ENCODE results near the gene ENPP1. TPM values are rescaled to one million over a fixed set of nuclear protein-coding genes. Genes with fewer than 3 reads are reported as not detected.
A peak's percentile ranks its signal among the peaks of the same experiment; 100 is the strongest.

ENPP1 gene
- total RNA-seq, 1 donor = 6.0 TPM

- no peak overlapping the region for H3K4me3 ChIP-seq (ENCODE audit: low read depth, low read length)
- no peak for DNase-seq (ENCODE audit: low read depth)
- TF ChIP-seq, protein P1, sequence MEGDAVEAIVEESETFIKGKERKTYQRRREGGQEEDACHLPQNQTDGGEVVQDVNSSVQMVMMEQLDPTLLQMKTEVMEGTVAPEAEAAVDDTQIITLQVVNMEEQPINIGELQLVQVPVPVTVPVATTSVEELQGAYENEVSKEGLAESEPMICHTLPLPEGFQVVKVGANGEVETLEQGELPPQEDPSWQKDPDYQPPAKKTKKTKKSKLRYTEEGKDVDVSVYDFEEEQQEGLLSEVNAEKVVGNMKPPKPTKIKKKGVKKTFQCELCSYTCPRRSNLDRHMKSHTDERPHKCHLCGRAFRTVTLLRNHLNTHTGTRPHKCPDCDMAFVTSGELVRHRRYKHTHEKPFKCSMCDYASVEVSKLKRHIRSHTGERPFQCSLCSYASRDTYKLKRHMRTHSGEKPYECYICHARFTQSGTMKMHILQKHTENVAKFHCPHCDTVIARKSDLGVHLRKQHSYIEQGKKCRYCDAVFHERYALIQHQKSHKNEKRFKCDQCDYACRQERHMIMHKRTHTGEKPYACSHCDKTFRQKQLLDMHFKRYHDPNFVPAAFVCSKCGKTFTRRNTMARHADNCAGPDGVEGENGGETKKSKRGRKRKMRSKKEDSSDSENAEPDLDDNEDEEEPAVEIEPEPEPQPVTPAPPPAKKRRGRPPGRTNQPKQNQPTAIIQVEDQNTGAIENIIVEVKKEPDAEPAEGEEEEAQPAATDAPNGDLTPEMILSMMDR (IDR thresholded peaks at IDR 0.05; ENCODE audit: insufficient read depth, low read depth, low read length) = no peak
These were observed 26.1 kb upstream of the ENPP1 start for GRCh38 chr6:131781687-131782086.

- TF ChIP-seq, protein P1 (IDR thresholded peaks at IDR 0.05; ENCODE audit: insufficient read depth, low read depth, low read length) = peak; percentile 12
- H3K4me3 ChIP-seq (ENCODE audit: low read depth, low read length) = no peak overlapping the region
- no peak for DNase-seq (ENCODE audit: low read depth)
These were observed 25.1 kb upstream of the ENPP1 start for GRCh38 chr6:131782764-131783163.

- no peak overlapping the region for H3K4me3 ChIP-seq (ENCODE audit: low read depth, low read length)
- TF ChIP-seq, protein P1 (IDR thresholded peaks at IDR 0.05; ENCODE audit: insufficient read depth, low read depth, low read length) = no peak
- no peak for DNase-seq (ENCODE audit: low read depth)
These were observed 23.3 kb upstream of the ENPP1 start for GRCh38 chr6:131784561-131784960.

GRCh38 chr6:131787079-131787478 is 20.7 kb upstream of the ENPP1 start:
- DNase-seq (ENCODE audit: low read depth) = no peak
- no peak overlapping the region for H3K4me3 ChIP-seq (ENCODE audit: low read depth, low read length)
- TF ChIP-seq, protein P1 (IDR thresholded peaks at IDR 0.05; ENCODE audit: insufficient read depth, low read depth, low read length) = no peak

DNA sequence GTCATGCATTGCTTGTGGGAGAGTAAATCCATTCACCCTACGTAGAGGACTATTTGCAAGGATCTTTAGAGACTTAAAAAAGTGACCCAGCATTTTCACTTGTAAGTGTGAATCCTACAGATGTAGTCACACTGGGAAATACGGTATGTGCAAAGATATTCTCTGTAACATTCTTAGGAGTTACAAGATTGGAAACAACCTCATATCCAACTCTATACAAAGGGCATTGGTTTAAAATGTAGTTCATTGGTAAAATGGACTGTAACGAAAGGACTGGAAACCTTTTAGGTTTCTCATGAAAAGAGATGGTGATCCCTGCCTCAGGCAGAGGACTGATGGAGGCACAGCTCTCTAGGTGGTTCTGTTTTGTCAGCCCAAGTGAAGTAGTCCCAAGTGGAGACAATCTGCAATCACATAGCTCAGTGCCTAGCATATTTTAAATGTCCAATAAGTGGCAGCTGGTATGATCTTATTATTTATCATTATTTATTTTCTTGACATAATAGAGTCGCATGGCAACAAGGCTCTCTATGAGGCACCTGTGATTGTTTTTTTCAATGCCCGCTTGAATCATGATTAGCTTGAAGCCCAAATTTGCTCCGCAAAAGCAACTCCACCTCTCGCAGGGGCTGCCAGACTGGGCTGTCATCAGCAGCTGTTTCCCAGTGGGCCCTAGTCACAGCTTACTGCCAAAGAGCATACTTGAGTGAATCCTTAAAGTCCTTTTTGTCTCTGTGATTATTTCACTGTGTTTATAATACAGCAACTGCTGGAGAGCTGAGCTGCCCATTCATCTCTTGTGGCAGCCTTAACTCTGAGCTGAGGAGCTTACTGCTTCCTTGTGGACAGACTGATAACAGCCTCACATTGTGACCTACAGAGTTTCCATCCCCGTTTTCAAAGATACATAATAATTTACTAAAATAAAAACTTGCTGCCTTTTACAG is 19.8 kb upstream of the ENPP1 start:
- peak; percentile 28 for DNase-seq (ENCODE audit: low read depth)

GRCh38 chr6:131789219-131789618 is 18.6 kb upstream of the ENPP1 start:
- DNase-seq (ENCODE audit: low read depth) = peak; percentile 5
- H3K4me3 ChIP-seq (ENCODE audit: low read depth, low read length) = no peak overlapping the region
- TF ChIP-seq, protein P1 (IDR thresholded peaks at IDR 0.05; ENCODE audit: insufficient read depth, low read depth, low read length) = no peak

More for the DNA sequence above, 19.8 kb upstream of the ENPP1 start:
- H3K4me3 ChIP-seq (ENCODE audit: low read depth, low read length) = no peak overlapping the region
- TF ChIP-seq, protein P1 (IDR thresholded peaks at IDR 0.05; ENCODE audit: insufficient read depth, low read depth, low read length) = peak; percentile 20
